HEK293T (cell line): ENCODE results near the gene OR6Y1.

Experiments used
- CTCF ChIA-PET: fragments of 350-600 bp; formaldehyde crosslinking; extraction: SDS; loops from one replicate; lab custom pipeline; 2021; ENCODE audit warnings: antibody characterized with exemption, inconsistent platforms; lab: Yijun Ruan, JAX
- POLR2A ChIA-PET: fragments of 350-600 bp; formaldehyde crosslinking; extraction: SDS; loops from one replicate; lab custom pipeline; 2020; ENCODE audit warnings: antibody characterized with exemption, inconsistent platforms; lab: Yijun Ruan, JAX
- DNase-seq: peaks from one replicate; pipeline ENCODE4 v3.0.0; 2012; ENCODE audit warnings: mixed read lengths; ENCODE audit errors: extremely low spot score
- ARNT ChIP-seq: fragments of 450-650 bp; IDR thresholded peaks from 2 replicates; pipeline ENCODE4 v1.6.1; 2017; ENCODE audit warnings: mild to moderate bottlenecking
- BHLHE40 ChIP-seq: fragments of 450-650 bp; IDR thresholded peaks from 2 replicates; pipeline ENCODE4 v1.6.1; 2016; ENCODE audit warnings: mild to moderate bottlenecking, moderate library complexity, borderline replicate concordance
- CTBP1 ChIP-seq: fragments of 450-650 bp; IDR thresholded peaks from 2 replicates; pipeline ENCODE4 v1.6.1; 2016; ENCODE audit warnings: borderline replicate concordance
- ELF4 ChIP-seq: fragments of 450-650 bp; IDR thresholded peaks from 2 replicates; pipeline ENCODE4 v1.6.1; 2017; ENCODE audit warnings: antibody characterized with exemption
- FOXA1 ChIP-seq: fragments of 450-650 bp; IDR thresholded peaks from 2 replicates; pipeline ENCODE4 v1.6.1; 2016; ENCODE audit warnings: mild to moderate bottlenecking
- FOXK2 ChIP-seq: fragments of 450-650 bp; IDR thresholded peaks from 2 replicates; pipeline ENCODE4 v1.6.1; 2016; ENCODE audit warnings: mild to moderate bottlenecking
- FOXM1 ChIP-seq: fragments of 450-650 bp; IDR thresholded peaks from 2 replicates; pipeline ENCODE4 v1.6.1; 2017; ENCODE audit warnings: mild to moderate bottlenecking, borderline replicate concordance
- HDGF ChIP-seq: fragments of 450-650 bp; IDR thresholded peaks from 2 replicates; pipeline ENCODE4 v1.6.1; 2017; ENCODE audit warnings: antibody characterized with exemption, borderline replicate concordance
- L3MBTL2 ChIP-seq: fragments of 450-650 bp; conservative IDR thresholded peaks from 2 replicates; pipeline ENCODE4 v1.6.1; 2016; ENCODE audit warnings: mild to moderate bottlenecking
- LEF1 ChIP-seq: fragments of 450-650 bp; IDR thresholded peaks from 2 replicates; pipeline ENCODE4 v1.6.1; 2017; ENCODE audit warnings: mild to moderate bottlenecking, borderline replicate concordance
- NFRKB ChIP-seq: fragments of 450-650 bp; IDR thresholded peaks from 2 replicates; pipeline ENCODE4 v1.6.1; 2016; ENCODE audit warnings: mild to moderate bottlenecking, moderate library complexity
- SP1 ChIP-seq: fragments of 450-650 bp; IDR thresholded peaks from 2 replicates; pipeline ENCODE4 v1.6.1; 2017
- SUZ12 ChIP-seq: fragments of 450-650 bp; IDR thresholded peaks from 2 replicates; pipeline ENCODE4 v1.6.1; 2016; ENCODE audit warnings: mild to moderate bottlenecking
- TARDBP ChIP-seq: fragments of 450-650 bp; IDR thresholded peaks from 2 replicates; pipeline ENCODE4 v1.6.1; 2016
- ZNF384 ChIP-seq: fragments of 450-650 bp; IDR thresholded peaks from 2 replicates; pipeline ENCODE4 v1.6.1; 2016
- TF ChIP-seq, protein P1 (sequence below): fragments of 450-650 bp; IDR thresholded peaks from 2 replicates; pipeline ENCODE4 v1.6.1; 2016

OR6Y1 gene

GRCh38 chr1:158554352-158554751 lies at the start of gene OR6Y1:
OR6Y1 (minus strand) TSS chr1:158554405; CDS start chr1:158548105, 6,300 bp downstream.
- no peak for TF ChIP-seq L3MBTL2
- TF ChIP-seq CTBP1, result no peak
- no peak for TF ChIP-seq ELF4
- no peak for TF ChIP-seq BHLHE40
- TF ChIP-seq, protein P1, sequence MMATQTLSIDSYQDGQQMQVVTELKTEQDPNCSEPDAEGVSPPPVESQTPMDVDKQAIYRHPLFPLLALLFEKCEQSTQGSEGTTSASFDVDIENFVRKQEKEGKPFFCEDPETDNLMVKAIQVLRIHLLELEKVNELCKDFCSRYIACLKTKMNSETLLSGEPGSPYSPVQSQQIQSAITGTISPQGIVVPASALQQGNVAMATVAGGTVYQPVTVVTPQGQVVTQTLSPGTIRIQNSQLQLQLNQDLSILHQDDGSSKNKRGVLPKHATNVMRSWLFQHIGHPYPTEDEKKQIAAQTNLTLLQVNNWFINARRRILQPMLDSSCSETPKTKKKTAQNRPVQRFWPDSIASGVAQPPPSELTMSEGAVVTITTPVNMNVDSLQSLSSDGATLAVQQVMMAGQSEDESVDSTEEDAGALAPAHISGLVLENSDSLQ, result no peak
- no peak for TF ChIP-seq FOXA1
- TF ChIP-seq ARNT, result no peak
- POLR2A ChIA-PET, result no interaction called here
- CTCF ChIA-PET, result no interaction called here

DNA sequence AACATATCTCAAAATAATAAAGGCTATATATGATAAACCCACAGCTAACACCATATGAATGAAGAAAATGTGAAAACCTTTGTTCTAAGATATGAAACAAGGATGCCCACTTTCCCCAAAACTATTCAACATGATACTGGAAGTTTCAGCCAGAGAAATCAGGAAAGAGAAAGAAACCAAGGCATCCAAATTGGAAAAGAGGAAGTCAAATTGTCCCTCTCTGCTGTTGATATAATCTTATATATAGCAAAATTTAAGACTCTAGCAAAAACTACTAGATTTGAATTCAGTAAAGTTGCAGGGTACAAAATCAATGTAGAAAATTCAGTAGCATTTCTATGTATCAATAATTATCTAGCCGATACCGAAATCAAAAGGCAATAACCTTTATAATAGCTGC lies 46.5 kb upstream of the OR6Y1 start:
- POLR2A ChIA-PET, result no interaction called here
- CTCF ChIA-PET, result no interaction called here
- no peak for DNase-seq
- TF ChIP-seq ZNF384 (no peak), NFRKB (no peak), FOXA1 (no peak), LEF1 (no peak)

More at GRCh38 chr1:158554352-158554751, at the start of gene OR6Y1:
- DNase-seq, result no peak

GRCh38 chr1:158586942-158587341 lies 32.7 kb upstream of the OR6Y1 start:
- no peak for TF ChIP-seq FOXK2
- POLR2A ChIA-PET, result no interaction called here
- CTCF ChIA-PET, result no interaction called here
- DNase-seq, result no peak

- no peak for DNase-seq
- TF ChIP-seq HDGF (no peak), FOXA1 (no peak), LEF1 (no peak), ARNT (no peak), BHLHE40 (no peak), ELF4 (no peak), SUZ12 (no peak), FOXM1 (no peak), CTBP1 (no peak), L3MBTL2 (no peak), FOXK2 (no peak), SP1 (no peak), TARDBP (no peak), NFRKB (no peak)
- TF ChIP-seq, protein P1, result no peak
- ChIA-PET POLR2A (no interaction called here), CTCF (no interaction called here)
These were observed 29.8 kb upstream of the OR6Y1 start for GRCh38 chr1:158583962-158584361.

DNA sequence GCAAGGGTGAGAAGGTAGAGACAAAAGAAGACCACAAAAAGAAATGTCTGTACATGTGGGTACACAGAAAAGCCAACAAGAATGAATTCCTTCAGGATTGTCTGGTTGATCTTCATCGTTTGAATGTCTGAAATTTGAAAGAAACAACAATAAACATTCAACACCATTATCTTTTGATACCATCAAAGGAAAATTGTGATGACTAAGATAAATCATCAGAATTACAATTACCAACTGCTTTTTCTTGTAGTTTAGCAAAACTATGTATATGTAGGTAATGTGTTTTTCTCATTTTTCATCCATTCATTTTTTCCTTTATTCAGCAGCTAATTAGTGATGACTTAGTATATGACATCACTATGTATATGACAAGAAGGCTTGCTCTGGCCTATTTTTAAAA lies 25.5 kb upstream of the OR6Y1 start, which contains the start of gene OR10X1:
Gene OR10X1, minus strand, starts transcription at position 167 of the 400 bp plus-strand sequence. Its CDS starts 0 bp downstream, at position 167.
- no peak for DNase-seq
- POLR2A ChIA-PET, result no interaction called here
- CTCF ChIA-PET, result no interaction called here
- TF ChIP-seq SP1, result no peak
- TF ChIP-seq FOXK2, result no peak
- no peak for TF ChIP-seq BHLHE40
- no peak for TF ChIP-seq CTBP1
- TF ChIP-seq ELF4, result no peak
- TF ChIP-seq, protein P1, result no peak
- TF ChIP-seq SUZ12, result no peak
- no peak for TF ChIP-seq NFRKB
- no peak for TF ChIP-seq HDGF
- no peak for TF ChIP-seq L3MBTL2
- TF ChIP-seq TARDBP, result no peak
- no peak for TF ChIP-seq FOXM1
- no peak for TF ChIP-seq LEF1
- no peak for TF ChIP-seq ARNT
- no peak for TF ChIP-seq FOXA1
- no peak for TF ChIP-seq ZNF384

DNA sequence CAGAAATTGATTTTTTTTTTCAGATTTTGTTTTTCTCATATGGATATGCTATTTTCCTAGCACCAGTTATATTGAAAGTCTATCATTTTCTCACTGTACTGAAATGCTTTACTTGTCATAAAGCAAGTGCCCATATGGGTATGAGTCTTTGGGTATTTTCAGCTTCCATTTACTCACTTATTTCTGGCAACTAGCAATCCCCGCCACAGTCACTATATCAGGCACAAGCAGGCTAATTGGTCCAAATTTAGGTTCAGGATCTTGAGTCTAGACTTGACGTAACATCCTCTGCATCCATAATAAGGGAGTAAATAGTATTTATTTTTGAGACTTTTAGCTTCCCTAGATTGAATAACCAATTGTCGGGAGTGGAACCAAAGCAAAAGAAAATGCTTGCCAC lies 23.4 kb upstream of the OR6Y1 start:
- no peak for DNase-seq
- no peak for TF ChIP-seq CTBP1
- no peak for TF ChIP-seq FOXA1
- TF ChIP-seq HDGF, result no peak
- TF ChIP-seq, protein P1, result no peak
- TF ChIP-seq L3MBTL2, result no peak
- TF ChIP-seq TARDBP, result no peak
- TF ChIP-seq ELF4, result no peak
- no peak for TF ChIP-seq ZNF384
- ChIA-PET CTCF (no interaction called here), POLR2A (no interaction called here)

GRCh38 chr1:158572226-158572625 lies 18.0 kb upstream of the OR6Y1 start:
- TF ChIP-seq, protein P1, result no peak
- no peak for TF ChIP-seq ARNT
- TF ChIP-seq ELF4, result no peak
- no peak for TF ChIP-seq LEF1
- TF ChIP-seq FOXA1, result no peak
- TF ChIP-seq L3MBTL2, result no peak
- POLR2A ChIA-PET, result no interaction called here
- CTCF ChIA-PET, result no interaction called here
- no peak for DNase-seq
